ENCODE measurements around the gene MICAL3.

DNA sequence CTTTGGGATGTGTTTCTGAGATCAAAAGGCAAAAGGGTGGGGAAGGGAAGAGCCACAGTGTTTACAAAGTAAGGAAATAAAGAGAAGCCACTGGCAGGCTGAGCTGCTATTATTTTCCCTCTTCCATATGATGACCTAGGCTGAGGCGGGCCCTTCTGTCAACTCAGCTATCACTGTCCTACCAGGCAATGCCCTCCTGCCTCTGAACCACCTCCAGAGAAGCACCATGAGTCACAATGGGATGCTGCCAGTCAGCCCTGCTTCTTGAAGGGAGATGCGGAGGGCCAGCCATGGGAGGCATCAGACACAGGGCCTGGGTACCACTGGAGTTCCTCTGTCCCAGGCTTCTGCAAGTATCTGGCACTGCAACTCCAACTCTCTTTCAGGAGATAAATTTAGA, 142.2 kb downstream of the MICAL3 start:
- no peak for TF ChIP-seq POLR2AphosphoS5 (IDR thresholded peaks at IDR 0.05)
- TF ChIP-seq, protein P1, sequence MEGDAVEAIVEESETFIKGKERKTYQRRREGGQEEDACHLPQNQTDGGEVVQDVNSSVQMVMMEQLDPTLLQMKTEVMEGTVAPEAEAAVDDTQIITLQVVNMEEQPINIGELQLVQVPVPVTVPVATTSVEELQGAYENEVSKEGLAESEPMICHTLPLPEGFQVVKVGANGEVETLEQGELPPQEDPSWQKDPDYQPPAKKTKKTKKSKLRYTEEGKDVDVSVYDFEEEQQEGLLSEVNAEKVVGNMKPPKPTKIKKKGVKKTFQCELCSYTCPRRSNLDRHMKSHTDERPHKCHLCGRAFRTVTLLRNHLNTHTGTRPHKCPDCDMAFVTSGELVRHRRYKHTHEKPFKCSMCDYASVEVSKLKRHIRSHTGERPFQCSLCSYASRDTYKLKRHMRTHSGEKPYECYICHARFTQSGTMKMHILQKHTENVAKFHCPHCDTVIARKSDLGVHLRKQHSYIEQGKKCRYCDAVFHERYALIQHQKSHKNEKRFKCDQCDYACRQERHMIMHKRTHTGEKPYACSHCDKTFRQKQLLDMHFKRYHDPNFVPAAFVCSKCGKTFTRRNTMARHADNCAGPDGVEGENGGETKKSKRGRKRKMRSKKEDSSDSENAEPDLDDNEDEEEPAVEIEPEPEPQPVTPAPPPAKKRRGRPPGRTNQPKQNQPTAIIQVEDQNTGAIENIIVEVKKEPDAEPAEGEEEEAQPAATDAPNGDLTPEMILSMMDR (IDR thresholded peaks at IDR 0.05; ENCODE audit: poor library complexity, severe bottlenecking) = no peak
- no peak for TF ChIP-seq MXI1 (conservative IDR thresholded peaks at IDR 0.05; ENCODE audit: poor library complexity, severe bottlenecking)
- no peak for TF ChIP-seq EZH2 (IDR thresholded peaks at IDR 0.05; ENCODE audit: borderline replicate concordance, insufficient read depth, low read length, poor library complexity, severe bottlenecking)

All from neural cell (in vitro differentiated cells).